Stimulated activated CD8-positive, alpha-beta memory T cell treated with anti-CD3 and anti-CD28 coated beads, Interleukin-4, amount 100 ng/mL, for 48 hours (primary cell): ENCODE data around the gene TENT4B.
"Not testable (repeated sequence)": the region's sequence is repeated elsewhere in the genome, so short reads cannot be mapped to it uniquely, and the experiment has no call there.

Experiments used
- DNase-seq: peaks from one replicate; pipeline ENCODE4 v3.0.0-alpha.2; 2020

The TENT4B gene

GRCh38 chr16:50238868-50239301 lies 85.8 kb downstream of the TENT4B start:
- DNase-seq, result no peak

DNA sequence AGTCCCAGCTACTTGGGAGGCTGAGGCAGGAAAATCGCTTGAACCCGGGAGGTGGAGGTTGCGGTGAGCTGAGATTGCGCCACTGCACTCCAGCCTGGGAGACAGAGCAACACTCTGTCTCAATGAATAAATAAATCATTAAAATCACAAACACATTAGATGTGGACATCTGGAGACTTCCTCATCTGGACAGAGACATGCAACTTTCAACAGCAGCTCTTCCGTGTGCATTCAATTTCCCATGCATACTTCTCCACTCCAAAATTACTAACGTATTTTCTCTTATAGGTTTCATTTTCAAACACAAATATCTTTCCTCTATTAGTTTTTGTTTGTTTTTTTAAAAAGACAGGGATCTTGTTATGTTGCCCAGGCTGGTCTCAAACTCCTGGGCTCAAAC lies 89.9 kb downstream of the TENT4B start:
- not testable (repeated sequence) for DNase-seq

DNA sequence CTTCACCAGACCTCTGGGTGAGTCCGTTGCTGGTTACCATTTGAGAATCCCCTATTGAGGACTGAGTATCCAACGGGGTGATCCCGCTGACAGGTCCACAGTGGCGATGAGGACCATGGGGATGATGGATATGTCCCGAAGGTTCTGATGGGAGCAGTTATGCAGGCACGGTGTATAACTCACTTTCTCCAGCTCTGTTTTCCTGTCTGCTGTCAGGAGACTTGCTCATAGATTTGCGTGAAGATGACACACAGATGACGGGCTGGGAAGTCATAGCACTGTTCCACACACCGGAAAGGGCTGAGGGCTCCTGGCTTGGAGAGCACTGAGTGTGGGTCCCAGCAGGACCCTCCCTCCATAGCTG lies 91.0 kb downstream of the TENT4B start:
- DNase-seq, result no peak

DNA sequence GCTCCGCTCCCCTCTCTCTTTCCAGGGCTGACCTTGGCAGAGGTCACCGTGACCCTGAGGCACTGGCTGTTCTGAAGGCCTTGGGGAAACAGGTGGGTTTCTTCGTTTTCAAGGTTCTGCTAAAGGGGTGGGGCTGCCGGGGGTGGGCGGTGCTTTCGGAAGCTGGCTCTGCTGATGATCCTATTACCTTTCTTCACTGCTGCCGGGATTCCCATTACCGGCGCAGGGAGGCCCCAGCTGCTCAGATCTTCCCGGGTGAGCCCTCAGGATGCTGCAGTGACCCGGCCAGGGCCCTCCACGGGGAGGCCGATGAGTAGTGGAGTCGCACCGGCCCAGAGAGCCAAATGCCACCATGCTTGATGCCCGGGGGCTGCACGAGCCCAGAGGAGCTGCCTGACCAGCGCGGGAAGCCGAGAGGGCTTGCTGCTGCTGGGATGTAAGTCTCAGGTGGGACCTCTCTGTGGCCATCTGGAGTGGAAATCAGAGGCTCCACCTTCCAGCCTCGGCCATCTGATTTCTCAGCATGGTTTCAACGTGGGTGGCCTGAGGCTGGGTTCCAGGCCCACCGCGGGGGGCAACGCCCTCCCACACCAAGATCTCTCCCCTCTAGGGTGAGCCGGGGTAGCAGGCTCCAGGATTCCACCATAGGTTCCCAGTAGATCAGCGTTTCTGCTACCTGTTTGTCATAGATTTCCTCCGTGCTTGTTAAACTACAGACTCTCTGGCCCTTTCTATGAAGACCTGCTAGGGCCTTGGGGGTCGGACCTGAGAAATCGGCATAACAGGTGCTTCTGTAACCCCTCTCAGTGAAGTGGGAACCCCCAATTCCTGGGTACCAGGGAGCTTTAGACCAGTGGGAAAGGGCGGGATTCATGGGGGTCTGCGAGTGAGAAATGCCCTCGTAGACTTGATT lies 91.7 kb downstream of the TENT4B start:
- DNase-seq, result no peak

GRCh38 chr16:50245417-50246298 lies 92.6 kb downstream of the TENT4B start:
- peak; percentile 80 for DNase-seq

- no peak for DNase-seq
Observed at GRCh38 chr16:50246299-50247122, 93.4 kb downstream of the TENT4B start.

DNA sequence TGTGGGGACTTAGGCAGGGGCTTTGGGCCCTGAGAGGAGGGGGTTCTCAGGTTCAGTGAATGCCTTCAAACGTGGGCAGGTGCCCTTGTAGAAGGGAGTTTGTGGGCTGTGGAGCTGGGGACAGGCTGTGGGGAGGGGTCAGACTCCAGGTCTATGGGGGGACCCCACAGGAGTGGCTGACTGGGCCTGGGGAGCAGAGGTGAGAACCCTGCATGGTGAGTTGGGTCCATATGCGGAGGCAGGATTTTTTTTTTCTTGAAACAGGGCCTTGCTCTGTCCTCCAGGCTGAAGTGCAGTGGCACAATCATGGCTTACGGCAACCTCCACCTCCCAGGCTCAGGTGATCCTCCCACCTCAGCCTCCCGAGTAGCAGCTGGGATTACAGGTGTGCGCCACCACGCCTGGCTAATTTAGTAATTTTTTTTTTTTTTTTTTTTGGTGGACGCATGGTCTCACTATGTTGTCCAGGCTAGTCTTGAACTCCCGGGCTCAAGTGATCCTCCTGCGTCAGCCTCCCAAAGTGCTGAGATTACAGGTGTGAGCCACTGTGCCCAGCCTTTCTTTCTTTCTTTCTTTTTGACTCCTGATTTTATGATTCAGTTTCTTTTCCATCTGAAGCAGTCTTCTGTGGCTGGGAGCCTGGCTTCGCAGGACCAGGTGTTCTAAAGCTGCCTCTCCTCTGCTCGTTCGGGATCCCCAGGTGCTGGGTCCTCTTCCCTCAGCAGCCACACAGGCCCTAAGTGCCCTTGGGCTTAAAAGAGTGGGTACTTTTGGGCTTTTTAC lies 94.2 kb downstream of the TENT4B start:
- no peak for DNase-seq

- DNase-seq, result no peak
Observed at GRCh38 chr16:50247906-50248608, 95.0 kb downstream of the TENT4B start.

- DNase-seq, result no peak
Observed at GRCh38 chr16:50248845-50249244, 95.7 kb downstream of the TENT4B start.

GRCh38 chr16:50251375-50252081 lies 98.4 kb downstream of the TENT4B start:
- DNase-seq, result peak; percentile 30

DNA sequence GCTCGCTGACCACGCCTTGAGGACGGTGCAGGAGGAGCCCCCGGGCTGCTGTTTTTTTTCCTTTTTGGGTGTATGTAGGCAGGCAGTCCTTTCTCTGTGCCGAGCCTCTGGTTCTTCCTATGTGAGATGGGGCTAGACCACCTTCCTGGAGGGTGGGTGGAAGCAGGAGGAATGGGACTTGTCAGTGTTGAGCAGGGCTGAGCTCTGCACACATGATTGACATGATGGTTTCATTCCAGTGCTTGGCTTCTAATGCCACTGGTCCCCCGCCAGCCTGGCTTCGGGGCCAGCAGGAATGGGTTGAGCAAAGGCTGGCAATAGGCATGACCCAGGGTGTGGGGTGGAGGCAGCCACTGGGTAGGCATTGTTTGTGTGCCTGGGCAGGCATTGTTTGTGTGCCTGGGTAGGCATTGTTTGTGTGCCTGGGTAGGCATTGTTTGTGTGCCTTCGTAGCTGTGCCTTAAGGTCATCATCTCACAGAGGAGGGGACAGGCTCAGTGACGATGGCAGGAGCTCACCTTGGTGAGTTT lies 99.0 kb downstream of the TENT4B start:
- no peak for DNase-seq

DNA sequence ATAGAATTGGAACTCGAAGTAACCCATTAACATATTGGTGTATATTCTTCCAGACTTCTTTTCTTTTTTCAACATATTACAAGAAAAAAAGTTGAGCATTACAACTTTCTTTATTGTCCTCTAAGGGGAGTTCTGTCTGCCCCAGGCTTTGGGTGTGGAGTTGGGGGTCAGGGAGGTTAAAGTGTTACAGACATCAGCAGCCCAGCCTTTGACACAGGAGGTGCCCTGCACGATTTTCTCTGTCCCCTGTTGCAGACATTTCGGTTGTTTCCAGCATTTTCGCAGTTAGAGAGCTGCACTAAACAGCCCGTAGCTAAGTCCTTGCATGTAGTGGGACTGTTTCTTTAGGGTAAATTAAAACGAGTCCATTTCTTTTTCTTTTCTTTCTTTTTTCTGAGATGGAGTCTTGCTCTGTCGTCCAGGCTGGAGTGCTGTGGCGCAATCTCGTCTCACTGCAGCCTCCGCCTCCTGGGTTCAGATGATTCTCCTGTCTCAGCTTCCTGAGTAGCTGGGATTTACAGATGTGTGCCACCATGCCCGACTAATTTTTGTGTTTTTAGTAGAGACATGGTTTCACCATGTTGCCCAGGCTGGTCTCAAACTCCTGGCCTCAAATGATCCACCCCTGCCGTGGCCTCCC lies 99.9 kb downstream of the TENT4B start:
- no peak for DNase-seq

DNA sequence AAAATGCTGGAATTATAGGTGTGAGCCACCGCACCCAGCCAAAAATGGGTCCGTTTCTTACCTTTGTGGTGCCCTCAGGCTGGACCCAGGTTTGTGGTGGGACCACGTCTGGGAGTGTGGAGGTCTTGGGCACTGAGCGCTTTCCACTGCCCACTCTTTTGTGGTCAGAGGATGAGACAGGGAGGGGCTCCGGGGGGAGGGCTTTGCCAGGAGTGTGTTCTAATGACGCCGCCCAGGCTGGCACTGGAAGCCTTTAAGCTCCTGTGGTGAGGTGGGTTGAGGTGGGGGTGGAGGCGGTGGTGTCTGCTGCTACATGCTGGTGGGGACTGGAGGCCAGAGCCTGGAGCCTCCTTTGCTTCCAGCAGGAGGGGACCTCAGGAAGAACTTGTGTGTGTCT lies 100.4 kb downstream of the TENT4B start:
- DNase-seq, result peak; percentile 17

DNA sequence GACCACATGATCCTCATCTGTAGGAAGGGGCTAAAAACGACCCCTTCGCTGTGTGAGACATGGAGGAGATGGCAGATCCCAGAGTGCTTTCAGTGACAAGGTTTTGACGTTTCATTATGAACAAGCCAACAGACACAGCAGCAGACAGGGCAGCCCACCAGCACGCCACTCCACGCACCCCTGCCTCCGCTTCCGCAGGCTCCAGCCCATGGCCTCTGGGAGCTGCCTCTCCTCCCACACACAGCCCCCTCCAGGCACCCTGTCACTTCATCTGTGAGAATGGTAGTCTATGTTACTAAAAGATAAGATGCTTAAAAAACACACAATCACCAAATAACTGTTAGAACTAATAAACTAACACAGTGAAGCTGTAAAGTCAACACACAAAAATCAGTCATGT lies 101.0 kb downstream of the TENT4B start:
- DNase-seq, result peak; percentile 13

DNA sequence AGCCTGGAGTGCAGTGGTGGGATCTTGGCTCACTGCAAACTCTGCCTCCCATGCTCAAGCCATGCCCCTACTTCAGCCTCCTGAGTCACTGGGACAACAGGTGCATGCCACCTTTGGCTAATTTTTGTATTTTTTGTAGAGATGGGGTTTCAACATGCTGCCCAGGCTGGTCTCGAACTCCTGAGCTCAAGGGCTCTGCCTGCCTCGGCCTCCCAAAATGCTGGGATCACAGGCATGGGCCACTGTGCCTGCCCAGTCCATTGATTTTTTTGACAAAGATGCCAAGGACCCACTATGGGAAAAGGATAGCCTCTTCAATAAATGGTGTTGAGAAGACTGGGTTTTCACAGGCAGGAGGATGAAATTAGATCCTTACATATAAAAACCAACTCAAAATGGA lies 102.4 kb downstream of the TENT4B start:
- no peak for DNase-seq

GRCh38 chr16:50256604-50257003 lies 103.5 kb downstream of the TENT4B start:
- DNase-seq, result no peak

DNA sequence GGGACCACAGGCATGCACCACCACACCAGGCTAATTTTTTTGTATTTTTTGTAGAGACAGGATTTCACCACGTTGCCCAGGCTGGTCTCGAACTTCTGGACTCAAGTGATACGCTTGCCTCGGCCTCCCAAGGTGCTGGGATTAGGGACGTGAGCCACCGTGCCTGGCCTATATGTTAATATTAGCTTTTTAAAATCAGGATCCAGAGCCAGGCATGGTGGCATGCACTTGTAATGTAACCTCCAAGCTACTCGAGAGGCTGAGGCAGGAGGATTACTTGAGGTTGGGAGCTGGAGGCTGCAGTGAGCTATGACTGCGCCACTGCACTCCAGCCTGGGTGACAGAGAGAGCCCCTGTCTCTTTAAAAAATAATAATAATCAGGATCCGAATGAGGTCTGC lies 104.8 kb downstream of the TENT4B start:
- peak; percentile 14 for DNase-seq

DNA sequence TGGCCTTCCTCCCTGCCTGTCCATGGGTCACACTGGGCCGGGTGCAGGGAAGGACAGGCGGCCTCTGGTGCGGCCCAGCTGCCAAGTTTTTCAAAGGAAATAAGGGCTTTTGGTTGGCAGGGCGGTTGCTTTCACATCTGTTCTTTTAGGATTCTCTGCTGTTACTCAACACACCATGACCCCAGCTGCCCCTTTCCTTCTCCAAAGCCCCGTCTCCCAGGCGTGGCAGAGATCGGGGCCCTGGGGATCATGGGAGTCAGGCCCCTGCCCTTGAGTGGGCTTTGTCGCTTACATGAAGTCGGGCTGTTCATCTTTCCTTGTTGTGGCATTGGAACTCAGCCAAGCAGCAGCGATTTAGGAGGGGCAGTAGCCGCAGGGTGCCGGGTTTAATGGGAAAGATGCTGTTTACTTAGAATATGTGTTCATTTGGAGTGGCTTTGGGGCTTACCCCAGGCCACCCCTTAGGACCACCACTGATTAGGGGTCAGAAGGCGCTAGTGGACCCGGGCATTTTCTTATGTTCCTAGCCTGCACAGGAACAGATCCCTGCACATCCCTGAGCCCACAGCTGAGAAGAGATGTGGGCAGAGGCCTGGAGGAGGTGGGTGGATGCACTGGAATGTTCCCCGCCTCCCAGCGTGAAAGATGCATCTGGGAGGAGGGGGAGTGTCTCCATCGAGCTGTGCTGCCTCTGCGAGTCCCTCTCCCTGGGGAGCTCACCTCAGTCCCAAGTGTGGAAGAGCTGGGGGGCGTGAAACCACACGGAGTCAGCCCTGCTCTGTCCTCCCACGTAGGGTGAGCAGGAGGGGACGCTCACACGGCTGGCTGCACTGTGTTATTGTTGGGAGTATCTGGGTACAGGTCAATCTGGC lies 106.5 kb downstream of the TENT4B start:
- DNase-seq, result peak; percentile 21
